ENCODE data around the gene WNT7B.

- TF ChIP-seq EZH2 (IDR thresholded peaks at IDR 0.05) = no peak
- no peak for TF ChIP-seq POLR2AphosphoS5 (IDR thresholded peaks at IDR 0.05; ENCODE audit: borderline replicate concordance, low read depth, low read length)
- TF ChIP-seq FOXP2 (optimal IDR thresholded peaks at IDR 0.05; ENCODE audit: control extremely low read depth, extremely low read length, insufficient read depth) = no peak
These were observed 14.6 kb downstream of the WNT7B start for GRCh38 chr22:45962434-45962718.
